DOHH2 (cell line): Measurements from ENCODE around the gene TDRD7.

ENCODE experiments used
- H3F3A ChIP-seq: fragments of 200-600 bp; sonication (generic), shearing (Covaris generic); 2 replicates; pipeline ENCODE4 v1.6.0; 2016; ENCODE audit warnings: antibody characterized with exemption, mild to moderate bottlenecking; ENCODE audit not compliant: control insufficient read depth, insufficient read depth
- H3K27ac ChIP-seq: fragments of 200-600 bp; sonication (generic); 2 replicates; pipeline ENCODE4 v1.5.1; 2014; ENCODE audit warnings: low read depth, mild to moderate bottlenecking, low read length, moderate library complexity
- H3K27me3 ChIP-seq: fragments of 200-600 bp; sonication (generic); 2 replicates; pipeline ENCODE4 v1.6.1; 2014; ENCODE audit warnings: mild to moderate bottlenecking, low read length, mixed read lengths; ENCODE audit not compliant: control insufficient read depth
- H3K36me3 ChIP-seq: fragments of 200-600 bp; sonication (generic); 2 replicates; pipeline ENCODE4 v1.6.1; 2014; ENCODE audit warnings: mild to moderate bottlenecking, low read length, moderate library complexity, mixed read lengths; ENCODE audit not compliant: control insufficient read depth
- H3K4me1 ChIP-seq: fragments of 200-600 bp; sonication (generic); 2 replicates; pipeline ENCODE4 v1.6.1; 2014; ENCODE audit warnings: mild to moderate bottlenecking, low read length, mixed read lengths; ENCODE audit not compliant: control insufficient read depth
- H3K4me2 ChIP-seq: fragments of 200-600 bp; sonication (generic); 2 replicates; pipeline ENCODE4 v1.6.0; 2014; ENCODE audit warnings: mild to moderate bottlenecking, low read length, moderate library complexity
- H3K4me3 ChIP-seq: fragments of 200-600 bp; sonication (generic); 2 replicates; pipeline ENCODE4 v1.5.1; 2014; ENCODE audit warnings: mild to moderate bottlenecking, low read length, mixed read lengths
- H3K79me2 ChIP-seq: fragments of 200-600 bp; sonication (generic); 2 replicates; pipeline ENCODE4 v1.6.1; 2014; ENCODE audit warnings: mild to moderate bottlenecking, low read length, mixed read lengths; ENCODE audit not compliant: control insufficient read depth
- H3K9me2 ChIP-seq: fragments of 200-600 bp; sonication (generic); replicated peaks from 2 replicates; pipeline ENCODE4 v1.6.1; 2014; ENCODE audit warnings: mild to moderate bottlenecking, low read length, mixed read lengths; ENCODE audit not compliant: control insufficient read depth
- H3K9me3 ChIP-seq: fragments of 200-600 bp; sonication (generic); 2 replicates; pipeline ENCODE4 v1.6.1; 2014; ENCODE audit warnings: antibody characterized with exemption, low read length, mixed read lengths; ENCODE audit not compliant: control insufficient read depth, insufficient read depth
- H4K20me1 ChIP-seq: fragments of 200-600 bp; sonication (generic); 2 replicates; pipeline ENCODE4 v1.6.0; 2014; ENCODE audit warnings: low read depth, mild to moderate bottlenecking, antibody characterized with exemption, low read length, moderate library complexity; ENCODE audit not compliant: control insufficient read depth, insufficient read depth
- EZH2phosphoT487 ChIP-seq: fragments of 200-600 bp; sonication (generic); IDR thresholded peaks from 2 replicates; pipeline ENCODE4 v1.6.1; 2017; ENCODE audit warnings: borderline replicate concordance, mild to moderate bottlenecking, antibody characterized with exemption, low read length, moderate library complexity, mixed read lengths
- TF ChIP-seq, protein P1 (sequence below): fragments of 200-600 bp; sonication (generic); IDR thresholded peaks from one replicate; pipeline ENCODE4 v1.5.1; 2014; ENCODE audit warnings: antibody characterized with exemption, mild to moderate bottlenecking, low read depth, low read length; ENCODE audit not compliant: poor library complexity, severe bottlenecking

TDRD7 gene

DNA sequence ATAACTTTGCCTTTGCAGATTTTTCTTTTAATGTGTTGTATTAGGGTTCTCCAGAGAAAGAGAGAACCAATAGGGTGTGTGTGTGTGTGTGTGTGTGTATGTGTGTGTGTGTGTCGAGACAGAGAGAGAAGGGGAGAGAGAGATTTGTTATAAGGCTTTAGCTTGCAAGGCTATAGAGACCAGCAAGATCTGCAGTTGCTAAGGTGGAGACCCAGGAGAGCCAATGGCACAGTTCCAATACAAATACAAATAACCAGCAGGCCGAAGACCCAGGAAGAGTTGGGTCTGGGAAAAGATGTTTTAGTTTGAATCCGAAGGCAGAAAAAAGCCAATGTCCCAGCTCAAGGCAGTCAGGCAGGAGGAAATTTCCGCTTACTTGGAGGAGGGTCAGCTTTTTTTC lies 112.5 kb downstream of the TDRD7 start:
- Histone ChIP-seq H3K27ac (no peak overlapping the region), H4K20me1 (no peaks in the 10 kb centered on the region), H3K79me2 (no peaks in the 10 kb centered on the region), H3K4me3 (no peak overlapping the region), H3K4me2 (no peak overlapping the region), H3F3A (no peaks in the 10 kb centered on the region), H3K9me3 (no peaks in the 10 kb centered on the region), H3K9me2 (no peaks in the 10 kb centered on the region), H3K36me3 (no peaks in the 10 kb centered on the region), H3K27me3 (peaks cover 2% of the 10 kb centered on the region; the same call in 1 of the 2 replicates), H3K4me1 (no peaks in the 10 kb centered on the region)
- no peak for TF ChIP-seq EZH2phosphoT487
- TF ChIP-seq, protein P1, sequence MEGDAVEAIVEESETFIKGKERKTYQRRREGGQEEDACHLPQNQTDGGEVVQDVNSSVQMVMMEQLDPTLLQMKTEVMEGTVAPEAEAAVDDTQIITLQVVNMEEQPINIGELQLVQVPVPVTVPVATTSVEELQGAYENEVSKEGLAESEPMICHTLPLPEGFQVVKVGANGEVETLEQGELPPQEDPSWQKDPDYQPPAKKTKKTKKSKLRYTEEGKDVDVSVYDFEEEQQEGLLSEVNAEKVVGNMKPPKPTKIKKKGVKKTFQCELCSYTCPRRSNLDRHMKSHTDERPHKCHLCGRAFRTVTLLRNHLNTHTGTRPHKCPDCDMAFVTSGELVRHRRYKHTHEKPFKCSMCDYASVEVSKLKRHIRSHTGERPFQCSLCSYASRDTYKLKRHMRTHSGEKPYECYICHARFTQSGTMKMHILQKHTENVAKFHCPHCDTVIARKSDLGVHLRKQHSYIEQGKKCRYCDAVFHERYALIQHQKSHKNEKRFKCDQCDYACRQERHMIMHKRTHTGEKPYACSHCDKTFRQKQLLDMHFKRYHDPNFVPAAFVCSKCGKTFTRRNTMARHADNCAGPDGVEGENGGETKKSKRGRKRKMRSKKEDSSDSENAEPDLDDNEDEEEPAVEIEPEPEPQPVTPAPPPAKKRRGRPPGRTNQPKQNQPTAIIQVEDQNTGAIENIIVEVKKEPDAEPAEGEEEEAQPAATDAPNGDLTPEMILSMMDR = no peak

DNA sequence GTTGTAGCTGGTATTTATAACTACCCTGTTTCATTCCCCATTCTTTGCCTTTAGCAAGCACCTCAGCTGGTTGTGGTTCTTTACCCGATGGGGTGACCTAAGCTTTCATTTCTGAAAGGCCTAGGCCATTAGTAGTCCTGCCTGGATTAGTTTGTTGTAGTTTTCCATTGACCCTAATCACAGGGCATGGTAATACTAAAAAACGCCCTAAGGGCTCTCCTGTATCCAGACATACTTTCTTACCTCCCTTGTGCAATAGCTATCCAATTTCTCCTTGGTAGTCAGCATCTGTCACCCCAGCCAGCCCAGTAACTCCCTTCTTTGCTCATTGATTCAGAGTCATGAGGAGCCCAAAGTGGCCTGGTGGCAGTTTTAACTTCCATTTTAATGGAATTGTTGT lies 113.6 kb downstream of the TDRD7 start:
- no peak overlapping the region for H3K27ac ChIP-seq
- no peaks in the 10 kb centered on the region for H3K79me2 ChIP-seq
- H3K4me3 ChIP-seq = no peak overlapping the region
- H3K4me1 ChIP-seq = no peaks in the 10 kb centered on the region
- no peak overlapping the region for H3K4me2 ChIP-seq
- no peaks in the 10 kb centered on the region for H3K9me2 ChIP-seq
- H4K20me1 ChIP-seq = no peaks in the 10 kb centered on the region
- H3F3A ChIP-seq = no peaks in the 10 kb centered on the region
- no peaks in the 10 kb centered on the region for H3K36me3 ChIP-seq
- TF ChIP-seq, protein P1 = no peak
- no peak for TF ChIP-seq EZH2phosphoT487
- H3K9me3 ChIP-seq = no peaks in the 10 kb centered on the region
- H3K27me3 ChIP-seq = 0 out of 2 replicates have a peak, but pooled peaks cover 2% of the 10 kb centered on the region

DNA sequence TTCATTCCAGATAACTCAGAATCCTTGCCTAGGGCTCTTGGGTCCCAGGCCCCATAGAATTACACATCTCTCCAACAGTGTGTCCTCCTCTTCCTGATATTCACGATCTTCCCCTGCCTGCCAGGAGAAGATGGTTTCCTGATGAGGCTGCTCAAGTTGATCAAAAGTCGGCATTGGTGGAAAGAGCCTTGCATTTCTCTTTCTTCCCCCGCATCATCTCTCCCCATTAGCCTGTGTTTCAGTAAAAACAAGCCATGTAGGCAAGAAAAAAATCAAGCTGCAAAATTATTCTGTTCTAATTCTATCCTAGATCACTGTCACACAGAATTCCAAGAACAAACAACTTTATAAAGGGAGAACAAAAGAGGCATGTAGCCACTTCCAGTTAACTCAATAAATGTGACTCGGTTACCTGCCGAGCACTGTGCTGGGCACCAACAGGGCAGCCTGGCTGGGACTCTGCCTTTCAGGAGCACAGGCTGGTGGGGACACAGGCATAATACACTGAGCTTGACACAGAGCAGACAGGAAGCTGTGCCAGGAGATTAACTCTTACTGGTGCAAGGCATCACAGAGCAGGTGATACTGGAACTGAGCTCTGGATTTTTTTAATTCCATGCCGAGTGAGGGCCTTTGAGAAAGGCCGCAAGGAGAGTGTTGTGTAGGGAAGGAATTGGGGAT lies 115.1 kb downstream of the TDRD7 start:
- TF ChIP-seq, protein P1 = no peak
- TF ChIP-seq EZH2phosphoT487 = no peak
- Histone ChIP-seq H3K9me3 (no peaks in the 10 kb centered on the region), H3K4me2 (no peak overlapping the region), H3K9me2 (no peaks in the 10 kb centered on the region), H3K79me2 (no peaks in the 10 kb centered on the region), H3K27me3 (0 out of 2 replicates have a peak, but pooled peaks cover 2% of the 10 kb centered on the region), H3K27ac (no peak overlapping the region), H4K20me1 (no peaks in the 10 kb centered on the region), H3K4me1 (no peaks in the 10 kb centered on the region), H3F3A (no peaks in the 10 kb centered on the region), H3K36me3 (no peaks in the 10 kb centered on the region), H3K4me3 (no peak overlapping the region)
